Measurements from ENCODE around the gene PPP3CA.

The PPP3CA gene

GRCh38 chr4:101347267-101347556 is at the start of gene PPP3CA:
TSS of gene PPP3CA (minus strand) at chr4:101347526.
- DNase-seq (ENCODE audit: low read depth in 3 of 3): no peak

GRCh38 chr4:101393256-101393655 is 45.9 kb upstream of the PPP3CA start:
- no peak for DNase-seq (ENCODE audit: low read depth in 3 of 3)

DNA sequence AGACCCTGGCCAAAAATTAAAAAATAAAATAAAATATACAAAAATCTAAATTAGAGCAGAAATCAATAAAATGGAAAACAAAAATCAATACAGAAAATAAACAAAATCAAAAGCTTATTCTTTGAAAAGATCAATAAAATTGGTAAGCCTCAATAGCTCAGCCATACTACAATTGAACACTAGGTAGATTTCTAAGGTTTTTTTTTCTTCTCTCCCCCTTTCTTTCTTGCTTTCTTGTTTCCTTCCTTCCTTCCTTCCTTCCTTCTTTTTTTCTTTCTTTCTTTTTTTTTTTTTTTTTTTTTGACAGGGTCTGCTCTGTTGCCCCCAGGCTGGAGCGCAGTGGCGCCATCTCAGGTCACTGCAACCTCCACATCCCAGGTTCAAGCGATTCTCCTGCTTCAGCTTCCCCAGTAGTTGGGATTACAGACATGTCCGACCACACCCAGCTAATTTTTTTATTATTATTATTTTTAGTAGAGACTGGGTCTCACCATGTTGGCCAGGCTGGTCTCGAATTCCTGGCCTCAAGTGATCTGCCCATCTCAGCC is 23.4 kb upstream of the PPP3CA start:
- no peak for DNase-seq (ENCODE audit: low read depth in 3 of 3)

- DNase-seq (ENCODE audit: low read depth in 3 of 3): no peak
Observed at GRCh38 chr4:101367201-101367600, 19.9 kb upstream of the PPP3CA start.

DNA sequence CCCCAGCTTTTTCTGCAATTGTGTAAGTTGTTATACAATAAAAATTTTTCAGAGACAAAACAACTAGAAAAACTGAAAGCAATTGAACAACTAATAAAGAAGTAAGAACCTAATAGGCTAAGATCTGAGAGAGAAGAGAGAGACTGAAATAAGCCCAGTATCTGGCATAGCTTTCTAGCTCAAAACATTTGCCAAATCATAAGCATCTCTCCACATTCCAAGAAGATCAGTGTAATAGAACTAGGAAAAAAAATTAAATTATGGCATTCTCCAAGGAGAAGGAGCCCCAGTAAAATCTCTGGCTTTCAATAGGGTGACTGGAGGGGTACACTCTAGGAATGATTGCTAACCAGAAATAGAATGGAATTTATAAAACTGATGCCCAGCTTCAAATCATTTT is 19.0 kb upstream of the PPP3CA start:
- DNase-seq (ENCODE audit: low read depth in 3 of 3): no peak

GRCh38 chr4:101357751-101358150 is 10.4 kb upstream of the PPP3CA start:
- DNase-seq (ENCODE audit: low read depth in 3 of 3): no peak

DNA sequence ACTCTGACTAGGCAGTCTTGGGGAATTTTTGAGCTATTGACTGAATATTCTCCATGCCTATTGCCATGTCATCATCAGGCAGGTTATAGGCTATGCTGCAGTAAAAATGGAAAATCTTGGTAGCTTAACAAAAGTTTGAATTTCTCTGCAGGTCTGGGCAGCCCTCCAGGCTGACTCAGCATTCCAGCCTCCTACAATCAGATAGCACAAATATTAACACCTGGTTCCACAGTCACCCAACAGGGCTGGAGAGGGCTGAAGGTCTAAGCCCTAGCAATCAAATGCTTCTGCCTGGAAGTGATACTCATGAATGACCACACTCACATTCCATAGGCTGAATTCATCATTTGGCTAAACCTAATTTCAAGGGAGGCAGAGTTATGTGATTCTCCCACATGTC is 9.6 kb upstream of the PPP3CA start:
- no peak for DNase-seq (ENCODE audit: low read depth in 3 of 3)

GRCh38 chr4:101355767-101356702 is 8.7 kb upstream of the PPP3CA start:
- DNase-seq (ENCODE audit: low read depth in 3 of 3): no peak

DNA sequence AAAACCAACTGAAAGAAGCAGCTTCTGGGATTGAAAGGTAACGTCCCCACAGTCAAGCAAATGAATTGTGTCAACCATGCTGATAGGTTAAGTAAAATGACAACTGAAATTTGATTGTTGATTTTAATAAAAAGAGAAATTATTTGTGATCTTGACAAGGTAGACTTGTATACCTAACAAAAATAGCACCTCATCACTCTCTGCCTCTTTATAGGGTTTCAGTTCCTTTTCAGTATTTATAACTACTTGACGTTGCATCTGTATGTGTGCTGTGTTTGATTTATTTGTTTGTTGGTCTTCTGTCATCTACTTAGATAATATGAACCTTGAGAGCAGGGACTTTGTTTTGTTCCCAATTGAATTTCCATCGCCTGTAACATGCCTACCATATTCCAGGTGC is 7.9 kb upstream of the PPP3CA start:
- DNase-seq (ENCODE audit: low read depth in 3 of 3): no peak

- DNase-seq (ENCODE audit: low read depth in 3 of 3): no peak
Observed at GRCh38 chr4:101349801-101350064, 2.4 kb upstream of the PPP3CA start.

GRCh38 chr4:101348995-101349800 is 1.9 kb upstream of the PPP3CA start:
- DNase-seq (ENCODE audit: low read depth in 3 of 3): no peak

GRCh38 chr4:101348367-101348827 is 1.1 kb upstream of the PPP3CA start:
- no peak for DNase-seq (ENCODE audit: low read depth in 3 of 3)

GRCh38 chr4:101347557-101348366 is 436 bp upstream of the PPP3CA start:
- peak; percentile 96 to 98 (median 97) for DNase-seq (ENCODE audit: low read depth in 3 of 3)

DNA sequence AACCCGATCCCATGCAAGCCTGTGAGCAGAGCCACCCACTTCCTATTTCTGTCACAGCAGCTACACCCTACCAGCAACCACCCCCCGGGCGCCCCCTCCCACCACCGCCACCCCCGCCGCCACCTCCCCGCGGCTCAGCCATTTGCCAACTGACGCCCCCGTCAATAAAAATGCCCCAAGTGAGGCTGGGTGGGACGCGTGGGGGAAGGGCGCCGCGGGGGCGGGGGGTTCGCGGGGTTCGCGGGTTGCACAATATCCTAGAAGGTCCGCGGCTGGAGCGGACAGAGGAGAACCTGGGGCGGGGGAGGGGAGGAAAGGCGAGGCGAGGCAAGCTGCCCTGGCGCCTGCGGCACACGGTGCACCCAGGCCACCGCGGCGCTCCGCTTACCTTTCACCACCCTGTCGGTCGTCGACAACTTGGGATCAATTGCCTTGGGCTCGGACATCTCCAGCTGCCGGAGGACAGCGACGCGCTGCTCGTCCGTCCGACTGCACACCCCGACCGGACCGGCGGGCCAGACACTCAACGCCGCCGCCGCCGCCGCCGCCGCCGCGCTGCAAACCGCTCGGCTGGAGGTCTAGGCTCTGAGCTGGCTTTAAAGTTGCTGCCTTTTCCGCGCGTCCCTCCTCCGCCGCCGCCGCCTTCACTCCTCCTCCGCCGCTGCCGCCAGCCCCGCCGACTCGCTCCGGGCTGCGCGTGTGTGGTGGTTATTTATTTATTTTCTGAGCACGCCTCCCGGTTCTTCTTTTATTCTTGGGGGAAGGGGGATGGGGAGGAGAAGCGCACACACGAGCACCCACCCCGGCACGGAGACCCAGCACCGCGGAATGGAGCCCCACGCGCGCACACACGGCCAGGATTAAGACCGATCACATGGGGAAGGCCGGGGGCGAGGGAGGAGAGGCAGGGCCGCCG is 717 bp downstream of the PPP3CA start:
- peak in 1 of 3 donors; percentile 22 for DNase-seq (ENCODE audit: low read depth in 3 of 3)

GRCh38 chr4:101345596-101346350 is 1.6 kb downstream of the PPP3CA start:
- peak in 1 of 3 donors; percentile 36 for DNase-seq (ENCODE audit: low read depth in 3 of 3)

GRCh38 chr4:101345271-101345595 is 2.1 kb downstream of the PPP3CA start:
- no peak for DNase-seq (ENCODE audit: low read depth in 3 of 3)

- DNase-seq (ENCODE audit: low read depth in 3 of 3): no peak
Observed at GRCh38 chr4:101339332-101339731, 8.0 kb downstream of the PPP3CA start.

- DNase-seq (ENCODE audit: low read depth in 3 of 3): no peak
Observed at GRCh38 chr4:101337688-101338087, 9.6 kb downstream of the PPP3CA start.

GRCh38 chr4:101334963-101335572 is 12.3 kb downstream of the PPP3CA start:
- no peak for DNase-seq (ENCODE audit: low read depth in 3 of 3)

GRCh38 chr4:101332424-101332823 is 14.9 kb downstream of the PPP3CA start:
- no peak for DNase-seq (ENCODE audit: low read depth in 3 of 3)
